Activated naive CD4-positive, alpha-beta T cell treated with anti-CD3 and anti-CD28 coated beads, Interleukin-2, amount 10 ng/mL, durations not matched to agents 7 days and 5 days (primary cell): ENCODE results near the gene PPM1G.
"Not testable (repeated sequence)": the region's sequence is repeated elsewhere in the genome, so short reads cannot be mapped to it uniquely, and the experiment has no call there.

ENCODE experiments used
- CTCF ChIA-PET: fragments of 350-600 bp; sonication (Branson Sonifier 250); formaldehyde crosslinking; loops from one replicate; lab custom pipeline; 2021; ENCODE audit warnings: antibody characterized with exemption; lab: Charles Lee
- DNase-seq: peaks from one replicate; pipeline ENCODE4 v3.0.0-alpha.2; 2020
- H3K27ac Mint-ChIP-seq: one replicate; pipeline ENCODE4 v1.8.0; 2021; ENCODE audit warnings: mild to moderate bottlenecking, moderate library complexity, mixed read lengths
- H3K27me3 Mint-ChIP-seq: one replicate; pipeline ENCODE4 v1.8.0; 2021; ENCODE audit warnings: mild to moderate bottlenecking, mixed read lengths
- H3K36me3 Mint-ChIP-seq: one replicate; pipeline ENCODE4 v1.8.0; 2021; ENCODE audit warnings: mixed read lengths
- H3K4me1 Mint-ChIP-seq: one replicate; pipeline ENCODE4 v1.8.0; 2021; ENCODE audit warnings: mixed read lengths
- H3K4me3 Mint-ChIP-seq: one replicate; pipeline ENCODE4 v1.8.0; 2021; ENCODE audit warnings: mild to moderate bottlenecking, moderate library complexity, mixed read lengths
- H3K9me3 Mint-ChIP-seq: one replicate; pipeline ENCODE4 v1.8.0; 2021; ENCODE audit warnings: mixed read lengths

Gene PPM1G

DNA sequence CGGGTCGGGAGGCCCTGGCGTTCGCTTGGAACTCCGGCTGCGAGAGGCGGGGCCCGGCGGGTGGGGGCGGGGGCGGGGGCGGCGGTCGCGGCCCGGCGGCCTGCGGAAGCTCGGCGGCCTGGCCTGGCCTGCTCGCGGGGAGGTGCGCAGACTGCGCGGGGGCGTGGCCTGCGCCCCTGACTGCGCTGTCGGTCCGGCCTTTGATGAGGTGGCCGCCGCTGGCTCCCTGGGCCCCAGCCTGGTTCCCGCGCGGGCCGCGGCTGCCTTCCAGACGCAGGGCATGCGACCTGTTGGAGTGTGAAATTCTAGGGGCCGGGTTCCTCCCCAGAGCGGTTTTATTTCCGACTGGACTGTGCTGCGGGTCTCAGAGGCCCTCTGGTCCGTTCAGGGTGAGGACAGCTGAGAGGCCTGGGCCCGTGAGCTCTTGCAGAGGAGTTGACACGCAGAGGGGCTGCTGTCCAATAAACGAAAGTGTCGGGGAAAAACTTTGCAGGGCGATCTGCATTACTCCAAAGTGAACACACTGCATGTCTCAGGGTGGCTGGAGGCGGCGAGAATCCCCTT, 19.7 kb upstream of the PPM1G start:
- Mint-ChIP-seq H3K4me3 (peak overlapping the region; percentile 98), H3K27ac (peak overlapping the region; percentile 92), H3K4me1 (peaks cover 36% of the 10 kb centered on the region), H3K36me3 (peaks cover 21% of the 10 kb centered on the region), H3K9me3 (no peaks in the 10 kb centered on the region), H3K27me3 (peaks cover 5% of the 10 kb centered on the region)
- CTCF ChIA-PET = interaction anchor here (1.7 to 2.5 kb wide), 4 partner anchors 20 to 253 kb away, joined by 4 to 12 read pairs (median 5); partner anchors contain the start of genes PPM1G and ZNF513
- peak; percentile 83 for DNase-seq

GRCh38 chr2:27428213-27428977, 19.0 kb upstream of the PPM1G start, which contains the start of gene NRBP1:
NRBP1 (plus strand) TSS chr2:27428631; CDS start chr2:27433274, 4,643 bp downstream.
- H3K4me1 Mint-ChIP-seq = peaks cover 36% of the 10 kb centered on the region
- peaks cover 15% of the 10 kb centered on the region for H3K36me3 Mint-ChIP-seq
- no peaks in the 10 kb centered on the region for H3K9me3 Mint-ChIP-seq
- H3K4me3 Mint-ChIP-seq = peak within 1 kb of the TSS; percentile 98
- DNase-seq = peak; percentile 95
- peaks cover 9% of the 10 kb centered on the region for H3K27me3 Mint-ChIP-seq
- CTCF ChIA-PET = interaction anchor here (0.5 kb wide), 1 partner anchor 30 kb away, joined by 3 read pairs; no protein-coding TSS in a partner anchor
- peak within 1 kb of the TSS; percentile 98 for H3K27ac Mint-ChIP-seq

- Mint-ChIP-seq H3K4me1 (peaks cover 34% of the 10 kb centered on the region), H3K9me3 (no peaks in the 10 kb centered on the region), H3K27me3 (peaks cover 9% of the 10 kb centered on the region), H3K27ac (peak overlapping the region; percentile 98), H3K4me3 (peak overlapping the region; percentile 98), H3K36me3 (peaks cover 10% of the 10 kb centered on the region)
- CTCF ChIA-PET = no interaction called here
- DNase-seq = no peak
These were observed 18.4 kb upstream of the PPM1G start for GRCh38 chr2:27427863-27428212.

DNA sequence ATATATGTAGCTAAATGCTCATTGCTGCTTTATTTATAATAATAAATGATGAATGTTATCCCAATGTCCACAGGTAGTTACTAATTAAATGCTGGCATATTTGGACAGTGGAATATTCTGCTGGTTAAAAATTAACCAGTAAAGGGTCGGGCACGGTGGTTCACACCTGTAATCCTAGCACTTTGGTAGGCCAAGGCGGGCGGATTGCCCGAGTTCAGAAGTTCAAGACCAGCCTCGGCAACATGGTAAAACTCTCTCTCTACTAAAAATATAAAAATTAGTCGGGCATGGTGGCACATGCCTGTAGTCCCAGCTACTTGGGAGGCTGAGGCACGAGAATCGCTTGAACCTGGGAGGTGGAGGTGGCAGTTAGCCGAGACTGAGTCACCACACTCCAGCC, 15.6 kb upstream of the PPM1G start:
- H3K9me3 Mint-ChIP-seq, H3K36me3 Mint-ChIP-seq, CTCF ChIA-PET, DNase-seq, H3K27ac Mint-ChIP-seq, H3K4me3 Mint-ChIP-seq: not testable (repeated sequence)
- Mint-ChIP-seq H3K4me1 (peaks cover 19% of the 10 kb centered on the region), H3K27me3 (peaks cover 12% of the 10 kb centered on the region)

DNA sequence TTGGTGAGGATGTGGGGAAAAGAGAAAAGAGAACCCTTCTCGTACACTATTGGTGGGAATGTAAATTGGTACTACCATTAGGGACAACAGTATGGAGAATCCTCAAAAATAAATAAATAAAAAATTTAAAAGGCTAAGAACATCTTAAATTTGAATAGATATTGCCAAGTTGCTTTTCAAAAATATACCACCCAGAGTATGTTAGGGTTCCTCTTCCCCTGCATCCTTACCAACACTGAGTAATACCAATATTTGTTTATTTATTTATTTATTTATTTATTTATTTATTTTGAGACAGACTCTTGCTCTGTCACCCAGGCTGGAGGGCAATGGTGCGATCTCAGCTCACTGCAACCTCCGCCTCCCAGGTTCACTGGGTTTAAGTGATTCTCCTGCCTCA, 13.6 kb upstream of the PPM1G start:
- H3K27ac Mint-ChIP-seq = no peak overlapping the region
- CTCF ChIA-PET = no interaction called here
- no peak overlapping the region for H3K4me3 Mint-ChIP-seq
- H3K4me1 Mint-ChIP-seq = peaks cover 8% of the 10 kb centered on the region
- peaks cover 12% of the 10 kb centered on the region for H3K27me3 Mint-ChIP-seq
- no peak for DNase-seq
- peaks cover 3% of the 10 kb centered on the region for H3K36me3 Mint-ChIP-seq
- no peaks in the 10 kb centered on the region for H3K9me3 Mint-ChIP-seq

DNA sequence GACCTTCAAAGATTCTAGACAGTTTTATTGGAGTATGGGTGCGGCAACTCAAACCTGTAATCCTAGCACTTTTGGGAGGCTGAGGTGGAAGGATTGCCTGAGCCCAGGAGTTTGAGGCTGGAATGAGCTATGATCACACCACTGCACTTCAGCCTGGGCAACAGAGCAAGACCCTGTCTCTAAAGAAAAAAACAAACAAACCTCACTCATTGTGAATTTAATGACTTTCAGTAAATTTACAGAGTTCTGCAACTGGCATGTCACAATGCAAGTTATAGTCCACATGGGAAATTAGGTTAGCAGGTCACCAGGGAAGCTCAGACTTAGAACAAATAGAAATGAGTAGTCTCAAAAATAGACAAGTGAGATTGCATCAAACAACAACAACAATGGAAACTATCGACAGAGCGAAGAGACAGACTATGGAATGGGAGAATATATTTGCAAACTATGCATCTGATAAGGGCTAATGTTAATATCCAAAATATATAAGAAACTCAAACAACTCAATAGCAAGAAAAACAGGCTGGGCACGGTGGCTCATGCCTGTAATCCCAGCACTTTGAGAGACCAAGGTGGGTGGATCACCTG, 12.4 kb upstream of the PPM1G start:
- no peak overlapping the region for H3K4me3 Mint-ChIP-seq
- H3K9me3 Mint-ChIP-seq = no peaks in the 10 kb centered on the region
- CTCF ChIA-PET = interaction anchor here (1.1 kb wide), 1 partner anchor 14 kb away, joined by 4 read pairs; no protein-coding TSS in a partner anchor
- H3K4me1 Mint-ChIP-seq = no peaks in the 10 kb centered on the region
- peaks cover 12% of the 10 kb centered on the region for H3K27me3 Mint-ChIP-seq
- H3K27ac Mint-ChIP-seq = no peak overlapping the region
- no peaks in the 10 kb centered on the region for H3K36me3 Mint-ChIP-seq
- DNase-seq = no peak

- Mint-ChIP-seq H3K27ac (no peak overlapping the region), H3K4me3 (no peak overlapping the region), H3K9me3 (no peaks in the 10 kb centered on the region), H3K4me1 (no peaks in the 10 kb centered on the region), H3K27me3 (peaks cover 12% of the 10 kb centered on the region), H3K36me3 (no peaks in the 10 kb centered on the region)
- no peak for DNase-seq
- CTCF ChIA-PET = interaction anchor here (1.1 kb wide), 1 partner anchor 13 kb away, joined by 4 read pairs; no protein-coding TSS in a partner anchor
These were observed 11.6 kb upstream of the PPM1G start for GRCh38 chr2:27420996-27421395.

DNA sequence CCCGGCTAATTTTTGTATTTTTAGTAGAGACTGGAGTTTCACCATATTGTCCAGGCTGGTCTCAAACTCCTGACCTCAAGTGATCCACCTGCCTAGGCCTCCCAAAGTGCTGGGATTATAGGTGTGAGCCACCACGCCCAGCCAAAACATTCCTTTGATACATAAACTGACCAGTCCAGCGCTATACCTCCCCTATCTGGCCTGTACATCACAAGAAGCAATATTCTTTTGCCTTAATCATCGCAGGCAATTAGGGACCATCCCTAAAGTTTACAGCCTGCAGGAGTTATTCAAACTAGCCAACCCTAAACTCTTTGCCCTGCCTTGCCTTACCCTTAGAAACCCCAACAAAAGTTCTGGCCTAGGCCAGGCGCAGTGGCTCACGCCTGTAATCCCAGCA, 6.8 kb upstream of the PPM1G start:
- CTCF ChIA-PET = no interaction called here
- DNase-seq = no peak
- H3K36me3 Mint-ChIP-seq = no peaks in the 10 kb centered on the region
- H3K4me1 Mint-ChIP-seq = peaks cover 5% of the 10 kb centered on the region
- no peak overlapping the region for H3K27ac Mint-ChIP-seq
- H3K9me3 Mint-ChIP-seq = no peaks in the 10 kb centered on the region
- H3K27me3 Mint-ChIP-seq = peaks cover 23% of the 10 kb centered on the region
- H3K4me3 Mint-ChIP-seq = no peak overlapping the region

- CTCF ChIA-PET = no interaction called here
- Mint-ChIP-seq H3K36me3 (peaks cover 8% of the 10 kb centered on the region), H3K9me3 (peaks cover 4% of the 10 kb centered on the region), H3K4me3 (no peak overlapping the region), H3K27ac (no peak overlapping the region), H3K27me3 (peaks cover 19% of the 10 kb centered on the region), H3K4me1 (peaks cover 23% of the 10 kb centered on the region)
- no peak for DNase-seq
These were observed 3.2 kb upstream of the PPM1G start for GRCh38 chr2:27412419-27413152.

- H3K4me3 Mint-ChIP-seq = peak overlapping the region; percentile 81
- peaks cover 45% of the 10 kb centered on the region for H3K4me1 Mint-ChIP-seq
- CTCF ChIA-PET = interaction anchor here (1.1 to 2.2 kb wide), 6 partner anchors 22 to 274 kb away, joined by 3 to 12 read pairs (median 4); no protein-coding TSS in a partner anchor
- peaks cover 9% of the 10 kb centered on the region for H3K27me3 Mint-ChIP-seq
- H3K27ac Mint-ChIP-seq = peak overlapping the region; percentile 87
- peak; percentile 33 for DNase-seq
- peaks cover 20% of the 10 kb centered on the region for H3K36me3 Mint-ChIP-seq
- H3K9me3 Mint-ChIP-seq = peaks cover 4% of the 10 kb centered on the region
These were observed 630 bp downstream of the PPM1G start for GRCh38 chr2:27408601-27409320.

- Mint-ChIP-seq H3K9me3 (peaks cover 4% of the 10 kb centered on the region), H3K27ac (peak overlapping the region; percentile 87), H3K4me1 (peaks cover 50% of the 10 kb centered on the region), H3K27me3 (peaks cover 9% of the 10 kb centered on the region), H3K36me3 (peaks cover 24% of the 10 kb centered on the region), H3K4me3 (peak overlapping the region; percentile 81)
- CTCF ChIA-PET = interaction anchor here (1.0 to 1.8 kb wide), 5 partner anchors 13 to 36 kb away, joined by 3 to 4 read pairs (median 4); no protein-coding TSS in a partner anchor
- DNase-seq = no peak
These were observed 1.4 kb downstream of the PPM1G start for GRCh38 chr2:27407798-27408491.

DNA sequence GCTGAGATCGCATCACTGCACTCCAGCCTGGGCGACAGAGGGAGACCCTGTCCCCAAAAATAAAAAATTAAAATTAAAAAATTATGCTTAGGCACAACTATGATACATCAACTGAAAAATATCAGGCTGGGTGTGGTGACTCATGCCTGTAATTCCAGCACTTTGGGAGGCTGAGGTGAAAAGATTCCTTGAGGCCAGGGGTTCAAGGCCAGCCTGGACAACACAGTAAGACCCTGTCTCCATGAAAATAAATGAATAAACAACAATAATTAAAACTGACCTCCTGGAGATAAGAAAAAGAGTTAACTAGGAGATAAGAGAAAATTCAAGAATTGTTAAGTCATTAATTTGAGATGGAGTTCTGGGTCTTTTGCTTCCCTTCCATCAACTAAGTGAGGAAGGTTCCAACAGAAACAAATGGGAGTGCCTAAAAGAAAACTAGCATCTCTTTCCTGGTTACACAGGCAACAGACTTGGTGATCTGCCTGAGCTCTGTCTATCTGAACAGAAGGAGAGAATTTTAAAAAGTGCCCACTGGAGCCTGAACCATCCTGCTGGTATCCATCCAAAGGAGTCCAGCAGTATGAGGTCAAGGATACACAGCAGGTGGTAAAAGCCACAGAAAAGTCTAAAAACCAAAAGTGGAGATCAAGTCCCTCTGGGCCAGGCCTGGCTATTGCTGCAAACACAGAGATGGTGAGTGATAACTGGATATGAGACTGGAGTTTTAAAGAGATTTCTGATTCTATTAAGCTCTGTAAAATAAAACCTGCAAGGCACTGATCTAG, 8.8 kb downstream of the PPM1G start:
- CTCF ChIA-PET = no interaction called here
- no peaks in the 10 kb centered on the region for H3K9me3 Mint-ChIP-seq
- no peaks in the 10 kb centered on the region for H3K27me3 Mint-ChIP-seq
- H3K4me3 Mint-ChIP-seq = no peak overlapping the region
- peaks cover 28% of the 10 kb centered on the region for H3K36me3 Mint-ChIP-seq
- peaks cover 34% of the 10 kb centered on the region for H3K4me1 Mint-ChIP-seq
- peak overlapping the region; percentile 5 for H3K27ac Mint-ChIP-seq
- DNase-seq = no peak
